Measurements from ENCODE around the gene KDM4C. TPM values are rescaled to one million over a fixed set of nuclear protein-coding genes. Genes with fewer than 3 reads are reported as not detected.

Gene KDM4C
- total RNA-seq, 1 experiment from 2014 or later, result 16.8 TPM

GRCh38 chr9:7045361-7045760 is 287.6 kb downstream of the KDM4C start:
- intact Hi-C loops (cut with micrococcal nuclease), result no loop called here
- no peaks in the 10 kb centered on the region for H4K20me1 ChIP-seq (ENCODE audit: insufficient read depth)
- H3K9me2 ChIP-seq (ENCODE audit: insufficient read depth), result no peaks in the 10 kb centered on the region
- ChIA-PET RAD21 (ENCODE audit: low non-redundant PET in 1 of 2, low total read pairs in 2 of 2, uncharacterized antibody in 2 of 2, unreplicated experiment in 2 of 2) (no interaction called here), CTCF (no interaction called here), POLR2A (no interaction called here)
- no peak overlapping the region for H2AFZ ChIP-seq (ENCODE audit: low read depth, low read length, poor library complexity, severe bottlenecking)
- no peaks in the 10 kb centered on the region for H3K36me3 ChIP-seq (ENCODE audit: control insufficient read depth in 1 of 2, insufficient read depth in 2 of 2, low read length in 2 of 2)
- no peaks in the 10 kb centered on the region for H3K9me3 ChIP-seq (ENCODE audit: control insufficient read depth in 1 of 2, insufficient read depth in 1 of 2, low read depth in 1 of 2, low read length in 2 of 2)
- no peak overlapping the region for H3K4me2 ChIP-seq (ENCODE audit: low read length)
- no peak overlapping the region for H3K27ac ChIP-seq (ENCODE audit: low read depth, low read length)
- TF ChIP-seq EZH2 (IDR thresholded peaks at IDR 0.05) (no peak), POLR2AphosphoS5 (IDR thresholded peaks at IDR 0.05; ENCODE audit: low read depth, low read length) (no peak), JUND (IDR thresholded peaks at IDR 0.05) (no peak), ZBTB33 (IDR thresholded peaks at IDR 0.05; ENCODE audit: extremely low read depth, insufficient replicate concordance, low read length) (no peak), CBX3 (IDR thresholded peaks at IDR 0.05; ENCODE audit: low read depth) (no peak)
- H3K4me1 ChIP-seq (ENCODE audit: control insufficient read depth in 1 of 2, insufficient read depth in 2 of 2, low read length in 2 of 2), result no peaks in the 10 kb centered on the region
- H3K9ac ChIP-seq (ENCODE audit: low read length), result no peak overlapping the region
- no peaks in the 10 kb centered on the region for H3K27me3 ChIP-seq (ENCODE audit: insufficient read depth, low read length)
- ATAC-seq (no peak), DNase-seq (ENCODE audit: low read depth, low spot score) (no peak)
- H3K79me2 ChIP-seq (ENCODE audit: insufficient read depth, low read length), result no peaks in the 10 kb centered on the region
- no TSS peak for BruUV-seq (replicated peaks)
- no peak overlapping the region for H3K4me3 ChIP-seq (replicated peaks in 1 of 2; ENCODE audit: low read depth in 1 of 2, low read length in 2 of 2)

DNA sequence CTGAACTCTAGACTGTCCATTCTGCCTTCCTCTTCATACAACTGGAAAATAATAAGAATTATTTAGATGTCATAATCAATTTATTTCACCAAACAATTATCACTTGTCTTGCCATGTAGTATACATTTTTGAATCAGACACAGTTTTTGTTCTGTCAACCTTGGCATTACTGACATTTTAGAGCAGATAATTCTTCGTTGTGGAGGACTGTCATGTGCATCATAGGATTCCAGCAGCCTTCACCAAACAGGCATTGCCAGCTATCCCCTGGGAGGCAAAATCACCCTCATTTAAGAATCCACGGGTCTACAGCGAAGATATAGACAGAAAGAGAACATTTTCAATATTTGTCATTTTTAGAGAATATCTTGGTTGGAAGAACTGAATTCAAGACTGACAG is 293.9 kb downstream of the KDM4C start:
- Histone ChIP-seq H3K27ac (ENCODE audit: low read depth, low read length) (no peak overlapping the region), H3K79me2 (ENCODE audit: insufficient read depth, low read length) (no peaks in the 10 kb centered on the region), H3K4me2 (ENCODE audit: low read length) (no peak overlapping the region), H3K4me1 (ENCODE audit: control insufficient read depth in 1 of 2, insufficient read depth in 2 of 2, low read length in 2 of 2) (no peaks in the 10 kb centered on the region), H3K27me3 (ENCODE audit: insufficient read depth, low read length) (no peaks in the 10 kb centered on the region), H3K9me3 (ENCODE audit: control insufficient read depth in 1 of 2, insufficient read depth in 1 of 2, low read depth in 1 of 2, low read length in 2 of 2) (no peaks in the 10 kb centered on the region), H3K9me2 (ENCODE audit: insufficient read depth) (no peaks in the 10 kb centered on the region), H3K9ac (ENCODE audit: low read length) (no peak overlapping the region), H3K4me3 (replicated peaks in 1 of 2; ENCODE audit: low read depth in 1 of 2, low read length in 2 of 2) (no peak overlapping the region), H3K36me3 (ENCODE audit: control insufficient read depth in 1 of 2, insufficient read depth in 2 of 2, low read length in 2 of 2) (no peaks in the 10 kb centered on the region), H2AFZ (ENCODE audit: low read depth, low read length, poor library complexity, severe bottlenecking) (no peak overlapping the region), H4K20me1 (ENCODE audit: insufficient read depth) (no peaks in the 10 kb centered on the region)
- DNase-seq (ENCODE audit: low read depth, low spot score) (no peak), ATAC-seq (no peak)
- ChIA-PET CTCF (no interaction called here), RAD21 (ENCODE audit: low non-redundant PET in 1 of 2, low total read pairs in 2 of 2, uncharacterized antibody in 2 of 2, unreplicated experiment in 2 of 2) (no interaction called here), POLR2A (no interaction called here)
- BruUV-seq (replicated peaks), result no TSS peak
- intact Hi-C loops (cut with micrococcal nuclease), result loop anchor here (1.0 to 5.0 kb wide), 4 partner anchors 135 to 485 kb away; no protein-coding TSS in a partner anchor
- TF ChIP-seq CTCF (IDR thresholded peaks at IDR 0.05 in 2 of 3, conservative IDR thresholded peaks at IDR 0.05 in 1 of 3; ENCODE audit: borderline replicate concordance in 1 of 3, insufficient read depth in 1 of 3, low read depth in 2 of 3, low read length in 2 of 3), result no peak
- TF ChIP-seq JUND (IDR thresholded peaks at IDR 0.05), result no peak
- TF ChIP-seq ZFX (IDR thresholded peaks at IDR 0.05), result no peak
- TF ChIP-seq RAD21 (IDR thresholded peaks at IDR 0.05; ENCODE audit: low read depth), result no peak
- no peak for TF ChIP-seq CEBPB (IDR thresholded peaks at IDR 0.05; ENCODE audit: low read depth)
- no peak for TF ChIP-seq CBX3 (IDR thresholded peaks at IDR 0.05; ENCODE audit: low read depth)
- TF ChIP-seq FOSL1 (IDR thresholded peaks at IDR 0.05; ENCODE audit: low read depth), result no peak
- TF ChIP-seq SP1 (IDR thresholded peaks at IDR 0.05; ENCODE audit: low read depth), result no peak
- TF ChIP-seq POLR2A (IDR thresholded peaks at IDR 0.05; ENCODE audit: borderline replicate concordance, extremely low read depth, insufficient read depth, insufficient read length), result no peak
- no peak for TF ChIP-seq YY1 (IDR thresholded peaks at IDR 0.05; ENCODE audit: extremely low read depth, insufficient replicate concordance, low read depth, low read length)
- TF ChIP-seq EGR1 (IDR thresholded peaks at IDR 0.05; ENCODE audit: low read depth), result no peak
- TF ChIP-seq ZBTB33 (IDR thresholded peaks at IDR 0.05; ENCODE audit: extremely low read depth, insufficient replicate concordance, low read length), result no peak
- TF ChIP-seq ATF3 (IDR thresholded peaks at IDR 0.05), result no peak
- no peak for TF ChIP-seq SIN3A (IDR thresholded peaks at IDR 0.05; ENCODE audit: low read depth)
